Testis (tissue), 3 donors: Measurements from ENCODE around the gene LRRC18. TPM values are rescaled to one million over a fixed set of nuclear protein-coding genes. Genes with fewer than 3 reads are reported as not detected.

ENCODE experiments used
- DNase-seq: peaks from one replicate; pipeline ENCODE4 v3.0.0-alpha.2; 2019
- H3K27ac ChIP-seq, 2 donors: fragments of 200-600 bp; sonication (generic); one replicate each; pipeline ENCODE4 v1.5.1; 2019
- H3K27me3 ChIP-seq: fragments of 200-600 bp; sonication (generic); one replicate; pipeline ENCODE4 v1.5.1; 2019
- H3K36me3 ChIP-seq: fragments of 200-600 bp; sonication (generic); one replicate; pipeline ENCODE4 v1.5.1; 2017; ENCODE audit warnings: low read depth; ENCODE audit errors: missing control alignments
- H3K4me1 ChIP-seq: fragments of 200-600 bp; sonication (generic); one replicate; pipeline ENCODE4 v1.5.1; 2019
- H3K4me3 ChIP-seq, 2 donors: fragments of 200-600 bp; sonication (generic); one replicate each; pipeline ENCODE4 v1.5.1; 2017 to 2019
- H3K9me3 ChIP-seq: fragments of 200-600 bp; sonication (generic); one replicate; pipeline ENCODE4 v1.5.1; 2017
- POLR2A ChIP-seq: fragments of 450-650 bp; IDR thresholded peaks from one replicate; pipeline ENCODE4 v1.6.1; 2017; ENCODE audit warnings: antibody characterized with exemption, mild to moderate bottlenecking, moderate library complexity
- WGBS, 2 donors: methylation state at CpG; one replicate each; pipeline ENCODE4 v1.1.5; 2018; 5-methylcytosine and 5-hydroxymethylcytosine counted together
- intact Hi-C: fragments of 100-400 bp; cut with DNase I; formaldehyde crosslinking; loops from one replicate; pipeline ENCODE4 v1.15.1; 2023; ENCODE audit warnings: low total_unique reads
- polyA plus RNA-seq: library from polyadenylated mRNA; stranded (reverse); fragments of 350-450 nt; fragmentation: Illumina TruSeq; extraction: RNeasy Lipid Tissue Mini Kit (QIAGEN cat#74804); gene quantifications from one replicate; pipeline ENCODE4 v1.2.3, GENCODE V29; 2014; ENCODE audit warnings: low read depth, low replicate concordance; ENCODE audit not compliant: insufficient read depth
- total RNA-seq, 2 donors: library from RNA; depleted of rRNA; stranded (reverse); fragments of >200 nt; gene quantifications; one replicate each; pipeline ENCODE4 v1.2.3, GENCODE V29; 2016
- TF ChIP-seq, protein P1 (sequence below), 3 experiments: fragments of 450-650 bp in 2 of 3; fragments of 200-600 bp in 1 of 3; sonication (generic) in 1 of 3; IDR thresholded peaks; one replicate each; pipeline ENCODE4 v1.5.1; 2016 to 2019; ENCODE audit warnings: antibody characterized with exemption in 3 of 3, mild to moderate bottlenecking in 2 of 3, moderate library complexity in 1 of 3

The LRRC18 gene
- total and polyA plus RNA-seq, 3 donors from 2014 or later, result 7.8 to 23.1 (median 12.6) TPM

DNA sequence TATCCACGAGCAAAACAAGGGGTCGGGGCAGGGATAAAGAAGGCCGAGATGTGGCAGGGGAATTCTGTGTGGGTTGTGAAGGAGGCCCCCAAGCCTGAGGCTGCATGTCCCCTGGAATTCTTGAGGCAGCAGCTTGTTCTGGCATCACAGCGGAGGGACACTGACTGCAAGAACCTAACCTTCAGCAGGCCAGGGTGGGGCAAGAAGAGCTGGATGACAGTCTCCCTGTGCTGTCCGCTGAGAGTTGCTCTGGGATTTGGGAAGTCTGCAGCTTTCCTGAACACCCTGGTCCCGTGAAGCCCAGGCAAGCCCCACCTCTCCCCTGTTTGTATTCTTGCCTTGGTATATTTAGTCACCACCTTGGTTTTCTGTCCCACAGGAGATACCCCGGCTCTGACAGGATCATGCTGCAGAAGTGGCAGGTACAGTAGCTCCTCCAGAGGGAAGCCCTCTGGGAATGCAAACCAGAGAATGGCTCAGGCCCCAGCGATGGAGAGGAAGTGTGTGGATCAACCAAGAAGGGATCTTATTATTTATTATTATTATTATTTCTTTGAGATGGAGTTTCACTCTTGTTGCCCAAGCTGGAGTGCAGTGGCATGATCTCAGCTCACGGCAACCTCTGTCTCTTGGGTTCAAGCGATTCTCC is 1.9 kb upstream of the LRRC18 start:
- 85 to 92% methylated on average over 8 to 10 of the region's 10 CpGs for WGBS, 2 donors
- no peaks in the 10 kb centered on the region for H3K9me3 ChIP-seq
- H3K4me1 ChIP-seq, result no peaks in the 10 kb centered on the region
- H3K27ac ChIP-seq, result no peak overlapping the region
- H3K36me3 ChIP-seq, result no peaks in the 10 kb centered on the region
- intact Hi-C loops, result no loop called here
- no peaks in the 10 kb centered on the region for H3K27me3 ChIP-seq
- TF ChIP-seq, protein P1, sequence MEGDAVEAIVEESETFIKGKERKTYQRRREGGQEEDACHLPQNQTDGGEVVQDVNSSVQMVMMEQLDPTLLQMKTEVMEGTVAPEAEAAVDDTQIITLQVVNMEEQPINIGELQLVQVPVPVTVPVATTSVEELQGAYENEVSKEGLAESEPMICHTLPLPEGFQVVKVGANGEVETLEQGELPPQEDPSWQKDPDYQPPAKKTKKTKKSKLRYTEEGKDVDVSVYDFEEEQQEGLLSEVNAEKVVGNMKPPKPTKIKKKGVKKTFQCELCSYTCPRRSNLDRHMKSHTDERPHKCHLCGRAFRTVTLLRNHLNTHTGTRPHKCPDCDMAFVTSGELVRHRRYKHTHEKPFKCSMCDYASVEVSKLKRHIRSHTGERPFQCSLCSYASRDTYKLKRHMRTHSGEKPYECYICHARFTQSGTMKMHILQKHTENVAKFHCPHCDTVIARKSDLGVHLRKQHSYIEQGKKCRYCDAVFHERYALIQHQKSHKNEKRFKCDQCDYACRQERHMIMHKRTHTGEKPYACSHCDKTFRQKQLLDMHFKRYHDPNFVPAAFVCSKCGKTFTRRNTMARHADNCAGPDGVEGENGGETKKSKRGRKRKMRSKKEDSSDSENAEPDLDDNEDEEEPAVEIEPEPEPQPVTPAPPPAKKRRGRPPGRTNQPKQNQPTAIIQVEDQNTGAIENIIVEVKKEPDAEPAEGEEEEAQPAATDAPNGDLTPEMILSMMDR (IDR thresholded peaks at IDR 0.05), result no peak
- DNase-seq, result no peak
- no peak overlapping the region for H3K4me3 ChIP-seq

DNA sequence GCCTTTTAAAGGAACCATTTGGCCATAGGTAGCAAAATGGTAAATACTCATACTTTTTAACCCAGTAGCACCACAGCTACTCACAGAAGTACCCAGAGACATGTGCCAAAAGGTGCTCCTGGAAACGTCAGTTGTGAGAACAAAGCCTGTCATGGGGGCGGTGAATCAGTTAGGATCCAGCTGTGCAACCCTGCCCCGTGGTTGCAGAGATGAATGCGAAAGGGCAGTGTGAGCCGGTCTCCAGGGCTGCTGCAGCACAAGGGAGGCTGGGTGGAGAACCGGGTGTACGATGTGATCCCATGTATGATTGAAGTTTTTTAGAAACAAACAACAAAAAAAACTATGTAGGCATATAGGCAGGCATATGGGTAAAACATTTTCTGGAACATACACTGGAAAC is 1.3 kb upstream of the LRRC18 start:
- DNase-seq, result no peak
- Histone ChIP-seq H3K27ac (no peak overlapping the region), H3K36me3 (no peaks in the 10 kb centered on the region), H3K4me3 (no peak overlapping the region), H3K27me3 (no peaks in the 10 kb centered on the region), H3K9me3 (no peaks in the 10 kb centered on the region), H3K4me1 (no peaks in the 10 kb centered on the region)
- WGBS, 2 donors, result 83 to 84% methylated on average over 7 of the region's 7 CpGs
- intact Hi-C loops, result no loop called here
- TF ChIP-seq, protein P1 (IDR thresholded peaks at IDR 0.05), result no peak
- no peak for TF ChIP-seq POLR2A

DNA sequence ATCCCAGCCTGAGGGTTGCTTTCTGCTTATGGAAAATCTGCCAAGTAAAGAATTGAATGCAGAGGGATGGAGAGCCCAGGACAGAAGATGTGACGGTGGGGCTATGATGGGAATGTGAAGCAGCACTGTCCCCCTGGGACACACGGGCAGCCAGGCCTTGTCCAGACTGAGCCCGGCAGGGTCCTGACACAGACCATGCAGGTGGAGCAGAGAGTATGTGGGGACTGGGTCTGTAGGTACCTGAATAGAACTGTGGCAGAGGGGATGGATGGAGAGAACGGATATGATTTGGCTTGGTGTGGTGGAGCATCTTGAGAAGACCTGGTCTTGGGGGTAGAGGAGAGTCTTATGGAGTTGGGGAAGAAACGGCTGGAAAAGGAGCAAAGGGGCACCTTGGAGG is 732 bp upstream of the LRRC18 start:
- no peaks in the 10 kb centered on the region for H3K4me1 ChIP-seq
- no peak overlapping the region for H3K4me3 ChIP-seq
- WGBS, 2 donors, result 92% methylated on average over 5 of the region's 5 CpGs
- no peak overlapping the region for H3K27ac ChIP-seq
- H3K9me3 ChIP-seq, result no peaks in the 10 kb centered on the region
- intact Hi-C loops, result no loop called here
- no peak for DNase-seq
- H3K27me3 ChIP-seq, result no peaks in the 10 kb centered on the region
- no peaks in the 10 kb centered on the region for H3K36me3 ChIP-seq
- no peak for TF ChIP-seq POLR2A
- TF ChIP-seq, protein P1 (IDR thresholded peaks at IDR 0.05), result no peak

DNA sequence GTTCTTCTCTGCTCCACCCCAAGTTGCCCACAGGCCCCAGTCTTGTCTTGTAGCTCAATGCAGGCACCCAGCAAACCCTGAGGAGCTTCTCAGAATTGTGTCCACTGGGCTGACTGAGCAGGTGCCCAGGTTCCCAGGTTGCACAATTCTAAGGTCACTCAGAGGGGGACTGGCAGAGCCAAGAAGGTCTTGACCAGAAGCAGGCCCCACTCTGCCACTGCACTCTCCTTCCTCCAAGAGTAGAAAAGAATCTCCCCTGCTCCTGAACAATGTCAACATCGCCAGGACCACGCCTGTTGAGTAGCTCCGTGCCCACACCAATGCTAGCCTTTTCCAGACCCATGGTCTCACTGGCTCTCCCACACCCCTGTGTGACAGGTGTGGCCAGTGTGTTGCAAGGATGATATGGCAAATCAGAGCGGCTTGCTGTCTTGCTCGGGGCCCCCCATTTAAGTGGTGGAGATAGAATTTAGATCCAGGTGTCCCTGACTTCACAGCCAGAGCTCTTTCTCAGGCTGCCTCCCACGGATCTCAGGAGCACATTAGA is 577 bp downstream of the LRRC18 start:
- TF ChIP-seq, protein P1 (IDR thresholded peaks at IDR 0.05), result no peak
- no peak for TF ChIP-seq POLR2A
- no peak overlapping the region for H3K27ac ChIP-seq
- WGBS, 2 donors, result 78 to 79% methylated on average over 6 of the region's 6 CpGs
- no peaks in the 10 kb centered on the region for H3K9me3 ChIP-seq
- H3K4me1 ChIP-seq, result no peaks in the 10 kb centered on the region
- no peaks in the 10 kb centered on the region for H3K27me3 ChIP-seq
- no peak overlapping the region for H3K4me3 ChIP-seq
- intact Hi-C loops, result no loop called here
- DNase-seq, result no peak
- no peaks in the 10 kb centered on the region for H3K36me3 ChIP-seq

DNA sequence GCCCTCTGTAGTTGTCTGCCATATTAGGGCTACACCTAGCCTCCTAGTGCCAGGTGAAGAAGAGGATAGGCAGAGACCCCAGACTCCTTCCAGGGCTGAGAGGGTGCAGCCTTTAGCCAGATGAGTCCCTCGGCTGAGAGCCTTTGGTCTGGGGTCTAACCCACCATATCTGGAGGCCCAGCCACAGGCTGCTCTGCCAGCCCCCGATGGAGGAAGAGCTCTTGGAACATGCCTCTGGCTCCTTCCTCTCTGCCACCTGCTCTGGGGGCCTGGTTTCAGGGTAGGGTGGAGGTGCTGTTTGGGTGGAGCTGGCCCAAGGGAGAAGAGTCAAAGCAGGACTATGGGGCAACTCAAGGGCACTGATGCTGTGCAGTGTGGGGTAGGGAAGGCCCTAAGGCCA is 1.4 kb downstream of the LRRC18 start:
- H3K9me3 ChIP-seq, result no peaks in the 10 kb centered on the region
- TF ChIP-seq POLR2A, result no peak
- TF ChIP-seq, protein P1 (IDR thresholded peaks at IDR 0.05), result no peak
- 90 to 92% methylated on average over 2 of the region's 2 CpGs for WGBS, 2 donors
- H3K4me1 ChIP-seq, result no peaks in the 10 kb centered on the region
- no peaks in the 10 kb centered on the region for H3K27me3 ChIP-seq
- DNase-seq, result no peak
- no peaks in the 10 kb centered on the region for H3K36me3 ChIP-seq
- intact Hi-C loops, result no loop called here
- no peak overlapping the region for H3K4me3 ChIP-seq
- H3K27ac ChIP-seq, result no peak overlapping the region
